NCI-H774 (cell line): ENCODE results near the gene PCDHB7.
A peak's percentile ranks its signal among the peaks of the same experiment; 100 is the strongest.
"Not testable (repeated sequence)": the region's sequence is repeated elsewhere in the genome, so short reads cannot be mapped to it uniquely, and the experiment has no call there.

Experiments
- DNase-seq: peaks from one replicate; lab custom pipeline; 2025; lab: John Stamatoyannopoulos, UW

Gene PCDHB7

GRCh38 chr5:141172381-141173204 is at the start of gene PCDHB7:
TSS of gene PCDHB7 (plus strand) at chr5:141172644. CDS start at chr5:141172836, 192 bp downstream.
- no peak for DNase-seq

- not testable (repeated sequence) for DNase-seq
Measured at GRCh38 chr5:141123396-141124135, 48.9 kb upstream of the PCDHB7 start.

- no peak for DNase-seq
Measured at GRCh38 chr5:141127305-141127704, 45.1 kb upstream of the PCDHB7 start.

GRCh38 chr5:141135030-141135717 is 37.3 kb upstream of the PCDHB7 start, which contains the start of gene PCDHB5:
TSS of gene PCDHB5 (plus strand) at chr5:141135206. CDS start at chr5:141135435, 229 bp downstream.
- DNase-seq: peak; percentile 81

- no peak for DNase-seq
Measured at GRCh38 chr5:141135718-141136266, 36.7 kb upstream of the PCDHB7 start.

- not testable (repeated sequence) for DNase-seq
Measured at GRCh38 chr5:141137346-141137745, 35.1 kb upstream of the PCDHB7 start.

- no peak for DNase-seq
Measured at GRCh38 chr5:141149812-141150211, 22.6 kb upstream of the PCDHB7 start, which contains the start of gene PCDHB6. TSS of gene PCDHB6 (plus strand) at chr5:141150057. CDS start at chr5:141150258, 201 bp downstream.

GRCh38 chr5:141150224-141150992 is 22.0 kb upstream of the PCDHB7 start:
- DNase-seq: no peak

- DNase-seq: no peak
Measured at GRCh38 chr5:141150993-141151325, 21.5 kb upstream of the PCDHB7 start.

GRCh38 chr5:141151632-141152031 is 20.8 kb upstream of the PCDHB7 start:
- DNase-seq: not testable (repeated sequence)

GRCh38 chr5:141152096-141152495 is 20.3 kb upstream of the PCDHB7 start:
- not testable (repeated sequence) for DNase-seq

GRCh38 chr5:141155540-141156374 is 16.7 kb upstream of the PCDHB7 start:
- DNase-seq: no peak

- DNase-seq: not testable (repeated sequence)
Measured at GRCh38 chr5:141157356-141157755, 15.1 kb upstream of the PCDHB7 start.

GRCh38 chr5:141157901-141158300 is 14.5 kb upstream of the PCDHB7 start:
- not testable (repeated sequence) for DNase-seq

- not testable (repeated sequence) for DNase-seq
Measured at GRCh38 chr5:141174291-141175104, 2.1 kb downstream of the PCDHB7 start.

- no peak for DNase-seq
Measured at GRCh38 chr5:141175933-141176332, 3.5 kb downstream of the PCDHB7 start.

GRCh38 chr5:141177577-141178191 is 5.2 kb downstream of the PCDHB7 start, which contains the start of gene PCDHB8:
TSS of gene PCDHB8 (plus strand) at chr5:141177790. CDS start at chr5:141178035, 245 bp downstream.
- peak; percentile 23 for DNase-seq

GRCh38 chr5:141179371-141179770 is 6.9 kb downstream of the PCDHB7 start:
- DNase-seq: not testable (repeated sequence)

- not testable (repeated sequence) for DNase-seq
Measured at GRCh38 chr5:141179876-141180275, 7.4 kb downstream of the PCDHB7 start.
